Panc1 (cell line): ENCODE results near the gene ARHGEF18. TPM values are rescaled to one million over a fixed set of nuclear protein-coding genes. Genes with fewer than 3 reads are reported as not detected.
"Not testable (repeated sequence)": the region's sequence is repeated elsewhere in the genome, so short reads cannot be mapped to it uniquely, and the experiment has no call there.

ENCODE experiments used
- ATAC-seq: fragments of 200-7000 bp; cut with Tn5 transposase; 2 replicates; pipeline ENCODE4 v1.9.1; 2020; ENCODE audit warnings: mild to moderate bottlenecking, moderate library complexity
- BruUV-seq: library from RNA; stranded (reverse); fragments of 400-500 nt; replicated peaks from 2 replicates; lab custom pipeline; 2021; lab: Mats Ljungman, UMichigan
- CTCF ChIA-PET: fragments of 300-600 bp; sonication (Branson Sonifier 250); formaldehyde crosslinking; loops from one replicate; lab custom pipeline; 2022; ENCODE audit warnings: antibody characterized with exemption; lab: Charles Lee
- POLR2A ChIA-PET: fragments of 300-600 bp; sonication (Branson Sonifier 250); formaldehyde crosslinking; loops from one replicate; lab custom pipeline; 2022; ENCODE audit warnings: antibody characterized with exemption; lab: Charles Lee
- DNase-seq: peaks from one replicate; pipeline ENCODE4 v3.0.0-alpha.2; 2010; ENCODE audit warnings: low read depth, low spot score
- H3K27ac ChIP-seq: 2 replicates; pipeline ENCODE4 v1.5.1; 2011; ENCODE audit warnings: mild to moderate bottlenecking, low read length, inconsistent platforms
- H3K27me3 ChIP-seq: fragments of 200-500 bp; sonication (Bioruptor generic); 2 replicates; pipeline ENCODE4 v1.6.0; 2014; ENCODE audit warnings: low read length, inconsistent platforms; ENCODE audit not compliant: control insufficient read depth, insufficient read depth
- H3K36me3 ChIP-seq: fragments of 200-500 bp; sonication (Bioruptor generic); 2 replicates; pipeline ENCODE4 v1.5.1; 2014; ENCODE audit warnings: inconsistent platforms, mild to moderate bottlenecking, low read length, moderate library complexity; ENCODE audit not compliant: control insufficient read depth, insufficient read depth
- H3K4me1 ChIP-seq: 2 replicates; pipeline ENCODE4 v1.5.1; 2011; ENCODE audit warnings: inconsistent platforms, mild to moderate bottlenecking, low read length, moderate library complexity; ENCODE audit not compliant: control insufficient read depth, insufficient read depth
- H3K4me3 ChIP-seq, 2 experiments: 2 replicates each; pipeline ENCODE4 v1.5.1; 2011 to 2012; ENCODE audit warnings: low read depth in 2 of 2, low read length in 2 of 2, mild to moderate bottlenecking in 2 of 2, inconsistent platforms in 1 of 2, moderate library complexity in 1 of 2
- H3K9me3 ChIP-seq: fragments of 200-500 bp; sonication (Bioruptor generic); 2 replicates; pipeline ENCODE4 v1.5.1; 2014; ENCODE audit warnings: low read depth, mild to moderate bottlenecking, inconsistent platforms, low read length, moderate library complexity; ENCODE audit not compliant: control insufficient read depth, insufficient read depth
- POLR2AphosphoS5 ChIP-seq: IDR thresholded peaks from 2 replicates; pipeline ENCODE4 v1.6.1; 2012; ENCODE audit warnings: mild to moderate bottlenecking, low read depth, low read length, moderate library complexity
- REST ChIP-seq, 2 experiments: IDR thresholded peaks; 2 replicates each; pipeline ENCODE4 v1.6.1; 2011 to 2012; ENCODE audit warnings: low read depth in 2 of 2, control low read depth in 1 of 2, low read length in 1 of 2, mild to moderate bottlenecking in 1 of 2, moderate library complexity in 1 of 2; ENCODE audit not compliant: insufficient read depth in 1 of 2
- SIN3A ChIP-seq: IDR thresholded peaks from 2 replicates; pipeline ENCODE4 v1.6.1; 2012; ENCODE audit warnings: low read depth, mild to moderate bottlenecking, low read length, moderate library complexity, borderline replicate concordance; ENCODE audit not compliant: insufficient read depth
- TCF7L2 ChIP-seq: IDR thresholded peaks from 2 replicates; pipeline ENCODE4 v1.6.1; 2011; ENCODE audit warnings: mild to moderate bottlenecking, low read depth, low read length, inconsistent platforms
- in situ Hi-C: cut with HindIII; loops from 2 replicates; pipeline ENCODE4 v1.10.0; 2016; ENCODE audit warnings: low sequenced_read_pairs, low pct_unique_long_range_greater_than_20kb
- intact Hi-C: fragments of 100-400 bp; cut with micrococcal nuclease; formaldehyde crosslinking; loops from one replicate; pipeline ENCODE4 v1.10.0; 2022; ENCODE audit not compliant: unreplicated experiment
- total RNA-seq: library from RNA; stranded (reverse); gene quantifications from one replicate; pipeline ENCODE4 v1.2.1, GENCODE V29; 2021; ENCODE audit not compliant: unreplicated experiment
- TF ChIP-seq, protein P1 (sequence below): fragments of 450-650 bp; IDR thresholded peaks from 2 replicates; pipeline ENCODE4 v1.5.1; 2017; ENCODE audit warnings: mild to moderate bottlenecking

Gene ARHGEF18
- total RNA-seq, 1 experiment from 2014 or later, result 39.1 TPM

DNA sequence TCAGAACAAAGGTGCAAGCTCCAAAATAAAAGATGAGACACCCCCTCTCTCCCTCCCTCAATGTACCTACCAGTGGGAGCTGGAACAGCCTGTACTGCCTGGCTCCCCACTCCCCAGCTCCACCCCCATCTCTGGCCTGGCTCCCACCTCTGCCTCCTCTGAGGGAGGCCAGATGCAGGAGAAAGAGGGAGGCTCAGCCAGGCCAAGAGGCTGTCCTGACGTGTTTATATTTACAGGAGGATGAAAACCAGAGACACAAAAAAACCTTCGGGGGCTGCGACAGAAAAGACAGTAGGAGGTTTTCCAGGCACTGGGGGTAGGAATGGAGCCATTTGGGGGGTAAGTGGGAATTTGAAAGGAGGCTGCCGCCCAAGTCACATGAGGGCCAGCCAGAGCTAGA, 19.7 kb downstream of the ARHGEF18 start:
- no peaks in the 10 kb centered on the region for H3K27me3 ChIP-seq
- no peaks in the 10 kb centered on the region for H3K9me3 ChIP-seq
- CTCF ChIA-PET, result no interaction called here
- BruUV-seq, result no TSS peak
- no peaks in the 10 kb centered on the region for H3K36me3 ChIP-seq
- H3K4me3 ChIP-seq, result no peak overlapping the region
- ATAC-seq, result no peak; the same call in 1 of the 2 replicates
- DNase-seq, result no peak
- in situ Hi-C loops (no loop called here), intact Hi-C loops (no loop called here)
- TF ChIP-seq, protein P1, sequence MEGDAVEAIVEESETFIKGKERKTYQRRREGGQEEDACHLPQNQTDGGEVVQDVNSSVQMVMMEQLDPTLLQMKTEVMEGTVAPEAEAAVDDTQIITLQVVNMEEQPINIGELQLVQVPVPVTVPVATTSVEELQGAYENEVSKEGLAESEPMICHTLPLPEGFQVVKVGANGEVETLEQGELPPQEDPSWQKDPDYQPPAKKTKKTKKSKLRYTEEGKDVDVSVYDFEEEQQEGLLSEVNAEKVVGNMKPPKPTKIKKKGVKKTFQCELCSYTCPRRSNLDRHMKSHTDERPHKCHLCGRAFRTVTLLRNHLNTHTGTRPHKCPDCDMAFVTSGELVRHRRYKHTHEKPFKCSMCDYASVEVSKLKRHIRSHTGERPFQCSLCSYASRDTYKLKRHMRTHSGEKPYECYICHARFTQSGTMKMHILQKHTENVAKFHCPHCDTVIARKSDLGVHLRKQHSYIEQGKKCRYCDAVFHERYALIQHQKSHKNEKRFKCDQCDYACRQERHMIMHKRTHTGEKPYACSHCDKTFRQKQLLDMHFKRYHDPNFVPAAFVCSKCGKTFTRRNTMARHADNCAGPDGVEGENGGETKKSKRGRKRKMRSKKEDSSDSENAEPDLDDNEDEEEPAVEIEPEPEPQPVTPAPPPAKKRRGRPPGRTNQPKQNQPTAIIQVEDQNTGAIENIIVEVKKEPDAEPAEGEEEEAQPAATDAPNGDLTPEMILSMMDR, result no peak
- no peak for TF ChIP-seq POLR2AphosphoS5
- TF ChIP-seq SIN3A, result no peak
- TF ChIP-seq REST (IDR thresholded peaks at IDR 0.05; ENCODE audit: insufficient read depth in 1 of 2, low read depth in 2 of 2, low read length in 1 of 2), result no peak
- TF ChIP-seq TCF7L2, result no peak
- POLR2A ChIA-PET, result no interaction called here
- H3K27ac ChIP-seq, result no peak overlapping the region
- no peaks in the 10 kb centered on the region for H3K4me1 ChIP-seq

DNA sequence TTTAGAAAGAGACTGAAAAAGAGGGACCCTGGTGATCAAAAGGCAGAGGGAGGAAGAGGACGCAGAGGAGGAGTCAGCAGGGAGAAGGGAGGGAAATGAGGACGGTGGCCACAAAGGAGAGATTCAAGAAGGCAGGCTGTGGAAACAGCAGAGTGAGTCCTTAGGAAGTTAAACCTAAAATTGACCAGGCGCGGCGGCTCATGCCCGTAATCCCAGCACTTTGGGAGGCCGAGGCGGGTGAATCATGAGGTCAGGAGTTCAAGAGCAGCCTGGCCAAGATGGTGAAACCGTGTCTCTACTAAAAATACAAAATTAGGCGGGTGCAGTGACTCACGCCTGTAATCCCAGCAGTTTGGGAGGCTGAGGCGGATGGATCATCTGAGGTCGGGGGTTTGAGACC, 20.1 kb downstream of the ARHGEF18 start:
- H3K4me1 ChIP-seq, ATAC-seq, BruUV-seq, H3K4me3 ChIP-seq, CTCF ChIA-PET, DNase-seq, H3K27ac ChIP-seq, H3K36me3 ChIP-seq, H3K9me3 ChIP-seq, in situ Hi-C loops, POLR2A ChIA-PET, intact Hi-C loops, H3K27me3 ChIP-seq: not testable (repeated sequence)

DNA sequence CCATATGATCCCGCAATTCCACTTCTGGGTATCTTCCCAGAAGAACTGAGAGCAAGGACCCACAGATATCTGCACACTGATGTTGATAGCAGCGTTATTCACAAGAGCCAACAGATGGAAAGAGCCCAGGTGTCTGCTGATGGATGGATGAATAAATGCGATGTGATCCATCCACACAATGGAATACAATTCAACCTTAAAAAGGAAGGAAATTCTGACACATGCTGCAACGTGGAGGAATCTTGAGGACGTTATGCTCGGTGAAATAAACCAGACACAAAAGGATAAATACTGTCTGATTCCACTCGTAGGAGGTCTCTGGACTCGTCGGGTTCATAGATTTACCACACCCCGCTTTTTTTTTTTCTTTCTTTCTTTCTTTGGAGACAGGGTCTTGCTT, 21.8 kb downstream of the ARHGEF18 start:
- ATAC-seq (no peak), DNase-seq (no peak)
- intact Hi-C loops, result no loop called here
- Histone ChIP-seq H3K4me3 (no peak overlapping the region), H3K36me3 (no peaks in the 10 kb centered on the region), H3K27ac (no peak overlapping the region), H3K9me3 (no peaks in the 10 kb centered on the region), H3K4me1 (no peaks in the 10 kb centered on the region), H3K27me3 (no peaks in the 10 kb centered on the region)
- TF ChIP-seq, protein P1, result no peak
- TF ChIP-seq POLR2AphosphoS5 (no peak), REST (IDR thresholded peaks at IDR 0.05; ENCODE audit: insufficient read depth in 1 of 2, low read depth in 2 of 2, low read length in 1 of 2) (no peak), TCF7L2 (no peak), SIN3A (no peak)
- no TSS peak for BruUV-seq
- ChIA-PET POLR2A (interaction anchor here (0.6 kb wide), 1 partner anchor 12 kb away, joined by 3 read pairs; no protein-coding TSS in a partner anchor), CTCF (no interaction called here)
- in situ Hi-C loops, result no loop called here
